Left lobe of liver (tissue), 2 donors: ENCODE data around the gene KRT86. TPM values are rescaled to one million over a fixed set of nuclear protein-coding genes. Genes with fewer than 3 reads are reported as not detected.
A peak's percentile ranks its signal among the peaks of the same experiment; 100 is the strongest.

ENCODE experiments used
- ATAC-seq: fragments of 200-7000 bp; cut with Tn5 transposase; one replicate; pipeline ENCODE4 v1.9.1; 2020; ENCODE audit warnings: mild to moderate bottlenecking, moderate library complexity
- DNase-seq: peaks from one replicate; pipeline ENCODE4 v3.0.0-alpha.2; 2020; ENCODE audit warnings: low spot score
- total RNA-seq: library from RNA; stranded (reverse); gene quantifications from one replicate; pipeline ENCODE4 v1.2.1, GENCODE V29; 2021
- donor health status: DM: no; HTN: no; CAD: no; lungs with moderate emphysema.
- donor health status: DM: no; HTN: yes; CAD: no.

Gene KRT86
- not detected for total RNA-seq

GRCh38 chr12:52274521-52275120, at the start of gene KRT86:
Gene KRT86 (plus strand): TSS chr12:52274645. CDS start chr12:52301917, 27,272 bp downstream.
- ATAC-seq (no peak), DNase-seq (peak; percentile 21)

- DNase-seq (no peak), ATAC-seq (no peak)
Measured at GRCh38 chr12:52225752-52226151, 48.7 kb upstream of the KRT86 start.

- DNase-seq, result no peak
- no peak for ATAC-seq
Measured at GRCh38 chr12:52226446-52226845, 48.0 kb upstream of the KRT86 start.

GRCh38 chr12:52227606-52228166, 46.8 kb upstream of the KRT86 start:
- DNase-seq, result no peak
- no peak for ATAC-seq

GRCh38 chr12:52228366-52228765, 46.1 kb upstream of the KRT86 start:
- ATAC-seq, result no peak

GRCh38 chr12:52228931-52229330, 45.5 kb upstream of the KRT86 start:
- DNase-seq, result no peak

More at GRCh38 chr12:52228366-52228765, 46.1 kb upstream of the KRT86 start:
- DNase-seq, result no peak

GRCh38 chr12:52229836-52230343, 44.6 kb upstream of the KRT86 start:
- ATAC-seq (no peak), DNase-seq (no peak)

More at GRCh38 chr12:52228931-52229330, 45.5 kb upstream of the KRT86 start:
- ATAC-seq, result no peak

- ATAC-seq (peak; percentile 24), DNase-seq (no peak)
Measured at GRCh38 chr12:52230364-52231281, 43.8 kb upstream of the KRT86 start.

GRCh38 chr12:52231305-52232202, 42.9 kb upstream of the KRT86 start:
- ATAC-seq (no peak), DNase-seq (no peak)

GRCh38 chr12:52232203-52232673, 42.2 kb upstream of the KRT86 start:
- DNase-seq (no peak), ATAC-seq (no peak)

- DNase-seq, result no peak
- ATAC-seq, result peak; percentile 49
Measured at GRCh38 chr12:52232674-52233461, 41.6 kb upstream of the KRT86 start, which contains the start of gene KRT7. Gene KRT7 (plus strand): TSS chr12:52233243. CDS start chr12:52233297, 54 bp downstream.

- DNase-seq (no peak), ATAC-seq (no peak)
Measured at GRCh38 chr12:52233462-52234207, 40.8 kb upstream of the KRT86 start.

GRCh38 chr12:52234223-52234810, 40.1 kb upstream of the KRT86 start:
- DNase-seq (no peak), ATAC-seq (no peak)

- no peak for DNase-seq
Measured at GRCh38 chr12:52235001-52235764, 39.3 kb upstream of the KRT86 start.

GRCh38 chr12:52235822-52236361, 38.6 kb upstream of the KRT86 start:
- no peak for ATAC-seq
- DNase-seq, result no peak

More at GRCh38 chr12:52235001-52235764, 39.3 kb upstream of the KRT86 start:
- no peak for ATAC-seq

GRCh38 chr12:52236386-52237050, 37.9 kb upstream of the KRT86 start:
- DNase-seq (no peak), ATAC-seq (no peak)
